ENCODE results near the gene USF1. TPM values are rescaled to one million over a fixed set of nuclear protein-coding genes. Genes with fewer than 3 reads are reported as not detected.
"Not testable (repeated sequence)": the region's sequence is repeated elsewhere in the genome, so short reads cannot be mapped to it uniquely, and the experiment has no call there.

The USF1 gene
- total RNA-seq, 1 donor from 2014 or later, result 37.9 TPM

DNA sequence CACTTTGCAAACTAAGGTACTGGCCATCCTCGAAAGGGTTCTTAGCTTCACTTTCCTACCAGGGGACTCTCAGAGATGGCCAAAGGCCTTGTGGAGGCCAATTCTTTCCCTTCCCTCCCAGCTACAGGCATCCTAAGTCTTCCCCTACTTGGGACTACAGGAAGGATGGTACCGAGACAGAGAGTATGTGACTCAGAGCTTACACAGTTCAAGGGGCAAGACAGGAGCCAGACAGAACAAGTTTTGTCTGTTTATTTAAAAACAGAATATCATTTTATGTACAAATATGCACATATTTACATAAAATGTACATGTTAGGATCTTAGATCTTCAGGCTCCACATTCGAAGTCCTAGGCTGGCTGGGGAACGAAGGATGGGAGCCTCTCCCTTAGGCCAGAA, 25.0 kb upstream of the USF1 start:
- TF ChIP-seq, protein P1, sequence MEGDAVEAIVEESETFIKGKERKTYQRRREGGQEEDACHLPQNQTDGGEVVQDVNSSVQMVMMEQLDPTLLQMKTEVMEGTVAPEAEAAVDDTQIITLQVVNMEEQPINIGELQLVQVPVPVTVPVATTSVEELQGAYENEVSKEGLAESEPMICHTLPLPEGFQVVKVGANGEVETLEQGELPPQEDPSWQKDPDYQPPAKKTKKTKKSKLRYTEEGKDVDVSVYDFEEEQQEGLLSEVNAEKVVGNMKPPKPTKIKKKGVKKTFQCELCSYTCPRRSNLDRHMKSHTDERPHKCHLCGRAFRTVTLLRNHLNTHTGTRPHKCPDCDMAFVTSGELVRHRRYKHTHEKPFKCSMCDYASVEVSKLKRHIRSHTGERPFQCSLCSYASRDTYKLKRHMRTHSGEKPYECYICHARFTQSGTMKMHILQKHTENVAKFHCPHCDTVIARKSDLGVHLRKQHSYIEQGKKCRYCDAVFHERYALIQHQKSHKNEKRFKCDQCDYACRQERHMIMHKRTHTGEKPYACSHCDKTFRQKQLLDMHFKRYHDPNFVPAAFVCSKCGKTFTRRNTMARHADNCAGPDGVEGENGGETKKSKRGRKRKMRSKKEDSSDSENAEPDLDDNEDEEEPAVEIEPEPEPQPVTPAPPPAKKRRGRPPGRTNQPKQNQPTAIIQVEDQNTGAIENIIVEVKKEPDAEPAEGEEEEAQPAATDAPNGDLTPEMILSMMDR (conservative IDR thresholded peaks at IDR 0.05; ENCODE audit: low read depth, low read length), result no peak
- no peak overlapping the region for H3K4me3 ChIP-seq (ENCODE audit: low read depth, low read length)
- DNase-seq (ENCODE audit: low read depth), result no peak

DNA sequence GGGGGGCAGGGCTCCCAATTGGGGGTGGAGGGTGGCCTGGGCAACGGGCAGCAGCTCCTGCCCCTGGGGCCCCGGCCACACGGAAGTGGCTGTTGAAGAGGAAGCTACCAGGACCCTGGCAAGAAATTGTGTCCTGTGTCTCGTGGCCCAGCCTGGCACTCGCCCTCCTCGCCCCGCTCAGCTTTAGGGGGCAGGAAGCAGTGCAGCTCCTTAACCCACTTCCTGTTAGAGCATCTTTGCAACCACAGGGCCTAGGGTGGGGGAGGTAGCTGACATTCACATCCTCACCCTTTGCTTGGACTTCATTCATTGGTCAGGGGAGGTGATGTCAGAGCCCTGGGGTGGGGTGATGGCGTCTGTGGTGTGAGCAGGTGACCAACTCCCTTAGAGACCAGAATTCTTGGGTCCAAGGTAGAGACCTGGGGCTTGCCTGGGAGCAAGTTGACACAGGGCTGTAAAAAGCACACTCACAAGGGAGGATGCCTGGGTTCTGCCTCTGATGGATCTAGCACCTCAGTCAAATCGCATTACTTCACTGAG, 24.0 kb upstream of the USF1 start, which contains the start of gene ARHGAP30:
Gene ARHGAP30 (minus strand): TSS at position 161 of the 540 bp plus-strand sequence. CDS start 267 bp downstream, outside the sequence.
- no peak within 1 kb of the TSS for H3K4me3 ChIP-seq (ENCODE audit: low read depth, low read length)
- no peak for DNase-seq (ENCODE audit: low read depth)
- TF ChIP-seq, protein P1 (conservative IDR thresholded peaks at IDR 0.05; ENCODE audit: low read depth, low read length), result no peak

DNA sequence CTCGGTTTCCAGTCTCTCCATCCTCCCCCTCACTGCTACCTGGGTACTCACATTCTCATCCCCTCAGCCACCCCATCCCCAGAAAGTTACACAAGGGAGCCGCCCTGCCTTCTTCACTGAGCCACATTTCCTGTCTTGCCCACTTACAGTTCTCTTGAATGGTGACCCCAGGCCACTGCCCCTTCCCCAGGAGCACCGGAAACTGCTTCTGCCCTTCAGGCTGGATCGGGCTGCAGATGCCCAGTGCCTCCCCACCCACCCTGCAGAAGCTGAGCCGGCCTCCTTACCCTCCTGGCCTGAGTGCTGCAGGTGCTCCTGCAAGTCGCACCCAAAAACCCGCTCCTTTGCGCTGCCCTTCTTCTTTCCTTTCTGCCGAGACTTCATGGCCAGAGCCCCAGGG, 23.5 kb upstream of the USF1 start:
- no peak for DNase-seq (ENCODE audit: low read depth)
- no peak overlapping the region for H3K4me3 ChIP-seq (ENCODE audit: low read depth, low read length)
- TF ChIP-seq, protein P1 (conservative IDR thresholded peaks at IDR 0.05; ENCODE audit: low read depth, low read length), result no peak

DNA sequence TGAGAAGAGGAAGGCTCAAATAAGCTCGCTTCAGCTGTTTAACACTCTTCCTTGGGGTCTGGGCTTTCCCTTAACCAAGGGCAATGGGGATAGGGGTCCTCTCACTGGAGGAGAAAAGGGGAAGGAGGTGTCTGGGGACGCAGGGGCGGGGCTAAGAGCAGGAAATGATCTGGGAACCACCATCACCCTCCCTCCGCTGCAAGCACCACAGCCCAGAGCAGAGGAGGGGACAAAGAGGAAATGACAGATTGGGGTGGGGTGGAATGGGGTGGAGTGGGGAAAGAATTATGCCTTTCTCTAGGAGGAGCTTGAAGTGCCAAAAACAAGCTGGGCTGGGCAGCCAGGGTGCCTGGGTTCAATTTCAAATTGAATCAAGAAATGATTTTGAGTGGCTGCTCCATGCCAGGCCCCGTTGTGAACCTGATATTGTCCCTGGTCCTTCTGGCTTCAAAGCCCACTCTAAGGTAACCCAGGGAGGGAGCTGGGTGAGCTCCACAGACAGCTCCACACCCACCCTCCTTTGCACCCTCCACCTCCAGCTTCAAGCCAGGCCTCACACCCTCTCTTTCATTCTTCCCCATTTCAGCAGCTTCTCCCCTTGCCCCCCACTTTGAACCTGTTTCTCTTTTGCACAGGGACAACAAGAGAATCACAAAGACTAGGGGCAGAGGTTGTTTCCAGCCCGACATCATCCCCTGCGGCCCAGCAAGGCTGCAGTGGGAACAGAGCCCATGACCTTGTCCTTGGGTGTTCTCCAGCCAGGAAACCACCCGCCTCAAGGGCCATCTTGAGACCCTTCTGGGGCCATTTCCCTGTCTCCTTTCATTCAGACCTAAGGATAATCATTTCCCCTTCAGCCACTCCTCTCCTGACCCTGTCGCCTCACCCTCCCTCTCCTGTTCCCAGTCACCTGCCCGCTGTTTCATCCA, 22.8 kb upstream of the USF1 start:
- TF ChIP-seq, protein P1 (conservative IDR thresholded peaks at IDR 0.05; ENCODE audit: low read depth, low read length), result no peak
- H3K4me3 ChIP-seq (ENCODE audit: low read depth, low read length), result no peak overlapping the region

DNA sequence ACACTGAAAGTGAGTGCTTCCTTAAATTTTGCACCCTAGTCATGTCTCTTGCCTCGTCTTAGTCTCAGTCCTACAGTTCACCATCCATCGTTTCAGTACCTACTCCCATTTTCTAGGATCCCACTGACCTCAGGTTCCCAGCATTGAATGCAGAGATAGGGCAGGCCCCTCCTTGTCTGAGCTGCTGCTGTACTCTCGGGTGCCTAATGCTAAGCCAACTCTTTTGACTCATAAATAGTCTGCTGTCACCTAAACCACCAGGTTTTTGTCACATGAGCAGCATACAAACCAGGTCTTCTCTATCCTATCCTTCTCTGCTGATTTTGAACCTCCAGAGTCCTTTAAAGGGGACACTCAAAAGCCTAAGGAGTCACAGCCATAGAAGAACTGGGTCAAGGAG, 20.9 kb upstream of the USF1 start:
- DNase-seq (ENCODE audit: low read depth), result no peak
- H3K4me3 ChIP-seq (ENCODE audit: low read depth, low read length), result no peak overlapping the region
- TF ChIP-seq, protein P1 (conservative IDR thresholded peaks at IDR 0.05; ENCODE audit: low read depth, low read length), result no peak

More for the DNA sequence above, 22.8 kb upstream of the USF1 start:
- no peak for DNase-seq (ENCODE audit: low read depth)

DNA sequence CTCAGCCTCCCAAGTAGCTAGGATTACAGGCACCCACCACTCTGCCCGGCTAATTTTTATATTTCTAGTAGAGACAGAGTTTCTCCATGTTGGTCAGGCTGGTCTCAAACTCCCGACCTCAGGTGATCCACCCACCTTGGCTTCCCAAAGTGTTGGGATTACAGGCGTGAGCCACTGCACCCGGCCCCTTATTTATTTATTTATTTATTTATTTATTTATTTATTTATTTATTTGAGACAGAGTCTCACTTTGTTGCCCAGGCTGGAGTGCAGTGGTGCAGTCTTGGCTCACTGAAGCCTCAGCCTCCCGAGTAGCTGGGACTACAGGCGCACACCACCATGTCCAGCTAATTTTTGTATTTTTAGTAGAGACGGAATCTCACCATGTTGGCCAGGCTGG, 19.9 kb upstream of the USF1 start:
- DNase-seq (ENCODE audit: low read depth); H3K4me3 ChIP-seq (ENCODE audit: low read depth, low read length): not testable (repeated sequence)

DNA sequence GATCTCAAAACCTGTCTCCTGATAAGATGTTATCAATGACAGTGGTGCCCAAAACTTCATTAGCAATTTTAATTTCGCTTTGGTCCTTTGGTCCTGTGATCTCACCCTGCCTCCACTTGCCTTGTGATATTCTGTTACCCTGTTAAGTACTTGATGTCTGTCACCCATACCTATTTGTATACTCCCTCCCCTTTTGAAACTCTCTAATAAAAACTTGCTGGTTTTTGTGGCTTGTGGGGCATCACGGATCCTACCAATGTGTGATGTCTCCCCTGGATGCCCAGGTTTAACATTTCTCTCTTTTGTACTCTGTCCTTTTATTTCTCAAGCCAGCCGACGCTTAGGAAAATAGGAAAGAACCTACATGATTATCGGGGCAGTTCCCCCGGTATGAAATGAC, 18.2 kb upstream of the USF1 start:
- not testable (repeated sequence) for DNase-seq (ENCODE audit: low read depth); H3K4me3 ChIP-seq (ENCODE audit: low read depth, low read length)

DNA sequence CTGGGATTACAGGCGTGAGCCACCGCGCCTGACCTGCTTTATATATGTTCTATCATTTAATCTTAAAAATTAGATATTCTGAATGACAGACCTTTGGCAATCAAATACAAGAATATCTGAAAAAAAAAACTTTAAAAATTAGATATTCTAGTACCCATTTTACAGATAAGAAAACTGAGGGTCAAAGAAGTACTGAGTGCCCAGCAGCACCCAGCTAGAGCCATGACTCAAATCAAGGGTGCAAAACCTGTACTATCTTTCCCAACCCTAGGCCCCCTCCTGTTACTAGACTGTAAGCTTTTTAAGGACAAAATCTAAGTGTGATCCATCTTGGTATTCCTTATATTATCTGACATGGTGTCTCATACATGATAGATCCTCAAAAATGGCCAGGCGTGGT, 15.6 kb upstream of the USF1 start:
- no peak for DNase-seq (ENCODE audit: low read depth)
- H3K4me3 ChIP-seq (ENCODE audit: low read depth, low read length), result no peak overlapping the region
- TF ChIP-seq, protein P1 (conservative IDR thresholded peaks at IDR 0.05; ENCODE audit: low read depth, low read length), result no peak

Measured in epithelial cell of proximal tubule (primary cell).